Kidney (tissue), 14 donors: Measurements from ENCODE around the gene SLC39A11. TPM values are rescaled to one million over a fixed set of nuclear protein-coding genes. Genes with fewer than 3 reads are reported as not detected.

ENCODE experiments used
- DNase-seq, 5 donors: peaks; one replicate each; pipeline ENCODE4 v3.0.0-alpha.2; 2013 to 2020
- FAIRE-seq: peaks from 2 replicates; lab custom pipeline; 2012; peaks lifted over from hg19 to GRCh38; lab: Jason Lieb, UNC
- H3K27ac ChIP-seq, 2 donors: one replicate each; pipeline ENCODE4 v1.7.0; 2013; ENCODE audit warnings: low read depth in 2 of 2, low read length in 2 of 2, inconsistent platforms in 1 of 2
- H3K27me3 ChIP-seq: one replicate; pipeline ENCODE4 v1.7.1; 2013; ENCODE audit warnings: low read length, inconsistent platforms; ENCODE audit not compliant: control insufficient read depth, insufficient read depth
- H3K36me3 ChIP-seq, 3 donors: one replicate each; pipeline versions ENCODE4 v1.7.0 to v1.7.1; 2013; ENCODE audit warnings: low read length in 3 of 3, control low read depth in 1 of 3, inconsistent platforms in 1 of 3; ENCODE audit not compliant: insufficient read depth in 3 of 3, control insufficient read depth in 2 of 3
- H3K4me1 ChIP-seq, 3 donors: one replicate each; pipeline versions ENCODE4 v1.7.0 to v1.7.1; 2013; ENCODE audit warnings: low read length in 3 of 3, inconsistent platforms in 1 of 3, low read depth in 1 of 3; ENCODE audit not compliant: control insufficient read depth in 2 of 3, insufficient read depth in 2 of 3
- H3K4me3 ChIP-seq, 3 donors: one replicate each; pipeline versions ENCODE4 v1.7.0 to v1.8.1; 2013; ENCODE audit warnings: low read length in 3 of 3, control low read depth in 1 of 3, inconsistent platforms in 1 of 3
- H3K9ac ChIP-seq, 3 donors: one replicate each; pipeline versions ENCODE4 v1.7.0 to v1.7.1; 2013; ENCODE audit warnings: low read length in 3 of 3, control low read depth in 1 of 3, inconsistent platforms in 1 of 3
- H3K9me3 ChIP-seq, 3 donors: one replicate each; pipeline versions ENCODE4 v1.7.0 to v1.7.1; 2013; ENCODE audit warnings: low read length in 3 of 3, control low read depth in 1 of 3, inconsistent platforms in 1 of 3; ENCODE audit not compliant: control insufficient read depth in 2 of 3, insufficient read depth in 1 of 3
- intact Hi-C: fragments of 100-400 bp; cut with DNase I; formaldehyde crosslinking; loops from one replicate; pipeline ENCODE4 v1.11.1; 2022
- polyA plus RNA-seq: library from polyadenylated mRNA; stranded (reverse); fragments of 350-450 nt; fragmentation: Illumina TruSeq; extraction: RNeasy Lipid Tissue Mini Kit (QIAGEN cat#74804); gene quantifications from one replicate; pipeline ENCODE4 v1.2.3, GENCODE V29; 2014; ENCODE audit warnings: low read depth, low replicate concordance; ENCODE audit not compliant: insufficient read depth
- total RNA-seq: library from RNA; stranded (reverse); fragmentation: NEBNext Ultra II Directional; extraction: Animal tissue kit (Norgen Biotek cat#: 25700); gene quantifications from one replicate; pipeline ENCODE4 v1.2.1, GENCODE V29; 2021
- TF ChIP-seq, protein P1 (sequence below): IDR thresholded peaks from 3 replicates; pipeline ENCODE4 v1.5.1; 2012; ENCODE audit warnings: mild to moderate bottlenecking, moderate library complexity, borderline replicate concordance; ENCODE audit not compliant: insufficient read depth; ENCODE audit errors: extremely low read depth
- donor health status: control.
- donor health status: control.
- donor health status: control.
- donor health status: control.
- donor health status: control.
- donor health status: DM: yes; HTN: yes; CAD: no.
- donor health status: Normal renal cell carcinoma (clear cell type).

Gene SLC39A11
- total and polyA plus RNA-seq, 2 donors from 2014 or later: 19.7 to 37.2 TPM

DNA sequence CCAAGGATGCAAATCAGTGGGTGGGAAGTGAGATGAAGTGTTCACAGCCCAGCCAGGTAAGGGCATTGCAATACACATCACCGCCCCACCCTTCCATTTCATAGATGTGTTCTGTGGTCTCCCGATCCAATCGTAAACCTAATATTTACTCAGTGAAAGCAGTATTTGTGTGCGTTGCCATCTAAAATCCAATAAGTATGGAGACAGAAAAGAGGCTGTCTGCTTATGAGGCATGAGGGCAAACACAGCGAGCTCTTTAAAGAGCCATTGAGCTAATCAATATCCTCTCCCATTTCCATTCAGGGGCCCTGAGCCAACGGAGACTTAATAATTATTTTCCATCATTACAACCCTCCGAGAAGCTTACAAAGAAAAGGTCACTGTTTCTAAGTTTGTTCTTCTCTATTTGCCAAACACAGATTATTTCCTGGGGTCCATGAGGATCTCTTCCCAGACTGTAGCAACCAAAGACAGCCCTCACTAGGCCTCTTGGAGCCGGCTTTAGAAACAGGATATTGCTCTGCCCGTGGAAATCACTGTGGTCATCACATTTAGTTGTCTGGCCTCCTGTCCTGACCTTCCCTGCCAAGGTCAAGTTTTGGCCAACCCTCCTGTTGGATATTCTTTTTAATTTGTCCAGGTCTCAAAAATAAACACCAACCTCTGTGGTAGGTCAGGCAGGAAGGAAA is 120.1 kb downstream of the SLC39A11 start:
- Histone ChIP-seq H3K9me3 (no peaks in the 10 kb centered on the region), H3K27ac (no peak overlapping the region), H3K27me3 (no peaks in the 10 kb centered on the region), H3K4me1 (peaks cover 0 to 7% (median 5%) of the 10 kb centered on the region in 3 donors), H3K9ac (no peak overlapping the region), H3K36me3 (no peaks in the 10 kb centered on the region), H3K4me3 (no peak overlapping the region)
- TF ChIP-seq, protein P1, sequence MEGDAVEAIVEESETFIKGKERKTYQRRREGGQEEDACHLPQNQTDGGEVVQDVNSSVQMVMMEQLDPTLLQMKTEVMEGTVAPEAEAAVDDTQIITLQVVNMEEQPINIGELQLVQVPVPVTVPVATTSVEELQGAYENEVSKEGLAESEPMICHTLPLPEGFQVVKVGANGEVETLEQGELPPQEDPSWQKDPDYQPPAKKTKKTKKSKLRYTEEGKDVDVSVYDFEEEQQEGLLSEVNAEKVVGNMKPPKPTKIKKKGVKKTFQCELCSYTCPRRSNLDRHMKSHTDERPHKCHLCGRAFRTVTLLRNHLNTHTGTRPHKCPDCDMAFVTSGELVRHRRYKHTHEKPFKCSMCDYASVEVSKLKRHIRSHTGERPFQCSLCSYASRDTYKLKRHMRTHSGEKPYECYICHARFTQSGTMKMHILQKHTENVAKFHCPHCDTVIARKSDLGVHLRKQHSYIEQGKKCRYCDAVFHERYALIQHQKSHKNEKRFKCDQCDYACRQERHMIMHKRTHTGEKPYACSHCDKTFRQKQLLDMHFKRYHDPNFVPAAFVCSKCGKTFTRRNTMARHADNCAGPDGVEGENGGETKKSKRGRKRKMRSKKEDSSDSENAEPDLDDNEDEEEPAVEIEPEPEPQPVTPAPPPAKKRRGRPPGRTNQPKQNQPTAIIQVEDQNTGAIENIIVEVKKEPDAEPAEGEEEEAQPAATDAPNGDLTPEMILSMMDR: no peak
- intact Hi-C loops: no loop called here
- DNase-seq: no peak
- no peak for FAIRE-seq

DNA sequence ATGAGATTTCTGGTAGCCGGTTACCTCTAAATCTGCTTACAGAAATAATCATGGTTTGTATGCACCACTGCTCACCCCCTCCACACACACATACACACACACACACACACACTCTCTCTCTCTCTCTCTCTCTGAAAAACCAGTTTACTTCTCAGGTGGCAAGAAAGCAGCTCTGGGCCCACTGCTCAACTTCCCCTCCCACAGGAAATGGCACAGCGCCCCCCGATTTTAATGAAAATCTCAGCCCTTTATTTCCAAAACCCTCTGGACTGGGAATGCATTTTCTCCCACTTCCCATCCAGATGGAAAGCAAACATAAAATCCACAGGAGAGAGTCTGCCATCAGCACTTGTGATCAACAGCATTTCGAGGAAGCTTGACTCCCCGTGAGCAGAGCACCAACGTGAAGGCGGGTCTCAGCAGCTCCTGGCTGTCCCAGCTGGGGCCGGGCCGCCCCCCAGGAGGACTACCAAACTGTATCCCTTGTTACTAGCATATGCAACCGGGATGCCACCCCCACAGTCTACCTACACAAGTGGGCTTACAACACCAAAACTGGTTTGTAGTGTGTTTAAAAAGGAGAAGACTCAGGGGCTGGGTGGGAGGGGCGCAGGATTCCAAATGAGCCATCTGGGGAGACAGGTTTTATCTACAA is 121.1 kb downstream of the SLC39A11 start:
- intact Hi-C loops: no loop called here

DNA sequence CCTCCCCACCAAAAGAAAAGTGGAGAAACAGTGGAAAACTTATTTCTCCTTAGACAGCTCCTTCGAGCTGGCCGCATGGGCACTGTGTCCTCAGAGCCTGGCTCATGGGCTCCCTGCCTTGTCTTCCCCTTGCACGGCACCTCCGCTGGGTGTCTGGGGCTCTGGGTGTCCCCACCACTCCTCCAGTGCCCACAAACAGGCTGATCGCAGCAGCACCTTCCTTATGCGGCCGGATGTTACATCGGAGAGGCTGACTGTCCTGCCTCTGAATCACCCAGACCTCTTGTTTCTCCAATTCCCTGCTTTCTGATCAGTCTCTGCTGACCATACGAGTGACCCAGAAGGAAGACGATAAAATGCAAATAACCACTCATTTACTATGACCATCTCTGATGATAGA is 121.7 kb downstream of the SLC39A11 start:
- intact Hi-C loops: no loop called here

More for the DNA sequence above, 121.1 kb downstream of the SLC39A11 start:
- Histone ChIP-seq H3K9me3 (no peaks in the 10 kb centered on the region), H3K4me3 (no peak overlapping the region), H3K4me1 (no peaks in the 10 kb centered on the region), H3K9ac (no peak overlapping the region), H3K27ac (no peak overlapping the region), H3K27me3 (no peaks in the 10 kb centered on the region), H3K36me3 (no peaks in the 10 kb centered on the region)
- DNase-seq (peak in 3 of 5 donors; percentile 45 to 69 (median 58)), FAIRE-seq (no peak)
- TF ChIP-seq, protein P1: no peak

More for the DNA sequence above, 121.7 kb downstream of the SLC39A11 start:
- H3K27me3 ChIP-seq: no peaks in the 10 kb centered on the region
- no peaks in the 10 kb centered on the region for H3K4me1 ChIP-seq
- TF ChIP-seq, protein P1: no peak
- H3K4me3 ChIP-seq: no peak overlapping the region
- DNase-seq (no peak), FAIRE-seq (no peak)
- H3K9ac ChIP-seq: no peak overlapping the region
- H3K27ac ChIP-seq: no peak overlapping the region
- no peaks in the 10 kb centered on the region for H3K9me3 ChIP-seq
- no peaks in the 10 kb centered on the region for H3K36me3 ChIP-seq
